Right renal cortex interstitium (tissue), 3 donors: ENCODE results near the gene HERPUD1. TPM values are rescaled to one million over a fixed set of nuclear protein-coding genes. Genes with fewer than 3 reads are reported as not detected.

ENCODE experiments used
- DNase-seq, 3 donors: peaks; one replicate each; pipeline ENCODE4 v3.0.0-alpha.2; 2013; ENCODE audit warnings: low read depth in 3 of 3, low spot score in 2 of 3
- polyA plus RNA-seq, 3 donors: library from polyadenylated mRNA; unstranded; fragments of 120-200 nt; gene quantifications; one replicate each; pipeline ENCODE4 v1.2.1, GENCODE V29; 2013; ENCODE audit not compliant: insufficient read length in 3 of 3

Gene HERPUD1
- polyA plus RNA-seq, 3 donors: 120 to 152 (median 144) TPM

GRCh38 chr16:56994311-56994710 is 62.4 kb downstream of the HERPUD1 start:
- no peak for DNase-seq

Other genes with a start within 250 kb of the HERPUD1 start
- 10 to 100 TPM; 24.8 to 34.0 (median 26.2) TPM for gene MT1X, start 249.7 kb upstream of the HERPUD1 start, polyA plus RNA-seq
- gene NUP93, start 202.0 kb upstream of the HERPUD1 start, polyA plus RNA-seq: 10 to 100 TPM; 78.0 to 85.4 (median 81.1) TPM
- gene SLC12A3, start 66.9 kb upstream of the HERPUD1 start, polyA plus RNA-seq: 10 to 100 TPM; 39.3 to 61.0 (median 39.5) TPM
- gene CETP, start 29.8 kb downstream of the HERPUD1 start, polyA plus RNA-seq: 10 to 100 TPM; 13.4 to 16.0 (median 14.7) TPM
- 1 to 10 TPM; 2.3 to 4.0 (median 2.8) TPM for gene NLRC5, start 57.4 kb downstream of the HERPUD1 start, polyA plus RNA-seq
- gene CPNE2, start 160.4 kb downstream of the HERPUD1 start, polyA plus RNA-seq: 10 to 100 TPM; 33.9 to 37.7 (median 34.3) TPM